HG02981 (cell line): ENCODE measurements around the gene PRKACB.
"Not testable (repeated sequence)": the region's sequence is repeated elsewhere in the genome, so short reads cannot be mapped to it uniquely, and the experiment has no call there.

Experiments used
- ATAC-seq: cut with Tn5 transposase; IDR thresholded peaks from one replicate; pipeline ENCODE4 v1.9.1; 2021; ENCODE audit warnings: mild to moderate bottlenecking, moderate library complexity; ENCODE audit not compliant: unreplicated experiment

The PRKACB gene

DNA sequence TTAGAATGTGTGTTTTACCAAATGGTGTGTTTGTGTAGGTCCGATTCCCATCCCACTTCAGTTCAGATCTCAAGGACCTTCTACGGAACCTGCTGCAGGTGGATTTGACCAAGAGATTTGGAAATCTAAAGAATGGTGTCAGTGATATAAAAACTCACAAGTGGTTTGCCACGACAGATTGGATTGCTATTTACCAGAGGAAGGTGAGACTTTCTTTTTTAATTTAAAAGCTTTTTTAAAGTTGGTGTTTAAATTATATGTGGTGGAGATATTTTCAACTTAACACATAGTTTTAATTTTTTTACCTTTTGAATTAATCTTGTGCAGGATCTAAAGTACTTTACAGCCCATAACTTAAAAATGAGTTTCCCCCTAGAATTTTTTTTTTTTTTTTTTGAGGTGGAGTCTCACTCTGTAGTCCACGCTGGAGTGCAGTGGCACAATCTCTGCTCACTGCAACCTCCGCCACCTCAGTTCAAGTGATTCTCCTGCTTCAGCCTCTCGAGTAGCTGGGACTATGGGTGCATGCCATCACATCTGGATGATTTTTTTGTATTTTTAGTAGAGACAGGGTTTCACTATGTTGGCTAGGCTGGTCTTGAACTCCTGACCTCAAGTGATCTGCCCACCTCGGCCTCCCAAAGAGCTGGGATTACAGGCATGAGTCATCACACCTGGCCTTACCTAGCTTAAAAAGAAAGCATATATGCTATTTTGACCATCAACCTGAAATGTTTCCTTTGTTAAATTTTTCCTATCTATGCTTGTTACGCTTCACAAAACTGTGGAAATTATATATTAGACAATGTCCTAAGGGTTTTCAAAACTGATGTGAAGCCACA, 70.3 kb downstream of the PRKACB start:
- no peak for ATAC-seq

DNA sequence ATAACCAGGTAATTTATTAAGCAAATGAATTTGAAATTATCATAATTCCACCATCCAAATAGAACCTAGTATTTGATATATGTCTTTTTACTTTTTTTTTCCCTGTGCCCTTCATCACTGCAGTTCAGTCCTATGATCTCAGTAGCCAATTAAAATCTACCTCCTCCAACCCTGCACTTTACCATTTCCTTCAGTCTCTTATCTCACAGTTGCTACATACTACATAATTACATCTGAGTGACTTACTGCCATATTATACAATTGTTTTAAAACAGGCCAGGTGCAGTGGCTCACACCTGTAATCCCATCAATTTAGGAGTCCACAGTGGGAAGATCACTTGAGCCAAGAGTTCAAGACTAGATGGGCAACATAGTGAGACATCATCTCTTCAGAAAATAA, 73.2 kb downstream of the PRKACB start:
- no peak for ATAC-seq

DNA sequence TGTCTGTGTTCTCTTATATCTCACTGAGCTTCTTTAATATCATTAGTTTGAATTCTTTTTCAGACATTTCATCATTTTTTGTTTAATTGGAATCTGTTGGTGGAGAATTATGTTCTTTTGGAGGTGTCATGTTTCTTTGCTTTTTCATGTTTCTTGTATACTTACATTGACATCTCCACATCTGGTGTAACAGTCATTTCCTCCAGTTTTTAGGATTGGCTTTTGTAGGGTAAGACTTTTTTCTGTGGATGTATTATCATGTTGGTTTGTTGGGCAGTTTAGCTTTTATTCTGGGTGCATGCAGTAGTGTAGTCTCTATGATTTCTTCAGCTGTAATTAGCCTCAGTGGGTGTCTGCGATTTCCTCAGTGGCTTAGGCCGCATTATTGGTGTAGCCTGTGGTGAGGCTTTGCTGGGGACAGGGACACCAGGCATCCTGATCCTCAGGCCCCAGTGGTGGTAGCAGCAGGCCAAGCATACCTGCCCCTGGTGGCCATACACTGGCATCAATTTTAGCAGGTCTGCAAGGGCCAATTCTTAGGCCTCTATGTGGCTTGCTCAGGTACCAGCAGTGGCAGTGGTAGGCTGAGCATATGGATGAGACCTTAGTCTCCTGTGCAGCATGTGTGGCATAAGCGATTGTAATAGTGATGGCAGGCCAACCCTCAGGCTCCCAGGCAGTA, 79.8 kb downstream of the PRKACB start:
- no peak for ATAC-seq

DNA sequence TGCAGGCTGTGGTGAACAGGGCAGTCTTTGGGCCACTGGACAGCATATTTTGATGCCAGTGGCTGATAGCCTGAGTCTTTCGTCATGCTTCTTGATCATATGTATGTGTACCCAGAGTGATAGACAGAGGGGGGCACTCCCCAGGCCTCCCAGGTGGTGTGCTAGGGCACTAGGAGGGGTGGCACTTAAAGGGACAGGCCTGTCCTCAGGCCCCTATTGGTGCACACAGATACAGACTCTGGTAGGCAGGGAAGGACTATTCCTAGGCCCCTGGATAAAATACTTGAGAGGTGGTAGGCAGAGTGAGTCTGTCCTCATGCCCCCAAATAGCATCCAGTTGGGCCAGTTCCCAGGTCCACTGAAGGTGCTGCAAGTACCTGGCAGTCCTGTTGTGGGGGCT, 80.8 kb downstream of the PRKACB start:
- no peak for ATAC-seq

DNA sequence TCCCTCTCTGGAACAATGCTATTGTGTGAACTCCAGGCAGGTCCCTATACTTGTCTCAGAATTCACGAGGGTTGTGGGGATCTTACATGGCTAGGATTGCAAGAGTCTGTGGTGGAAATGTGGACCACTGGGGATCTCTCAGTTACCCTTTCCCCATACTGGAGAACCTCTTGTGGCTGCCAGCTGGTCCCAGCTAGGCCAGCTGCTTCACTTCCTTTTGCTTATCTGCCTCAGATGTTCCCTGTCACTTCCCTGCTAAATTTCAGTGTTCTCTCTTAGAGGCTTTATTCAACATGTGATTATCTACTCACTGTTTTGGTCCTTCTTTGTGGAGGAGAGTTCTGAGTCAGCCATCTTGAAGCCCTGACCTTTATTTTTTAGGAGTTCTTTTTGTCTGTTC, 81.6 kb downstream of the PRKACB start:
- no peak for ATAC-seq

DNA sequence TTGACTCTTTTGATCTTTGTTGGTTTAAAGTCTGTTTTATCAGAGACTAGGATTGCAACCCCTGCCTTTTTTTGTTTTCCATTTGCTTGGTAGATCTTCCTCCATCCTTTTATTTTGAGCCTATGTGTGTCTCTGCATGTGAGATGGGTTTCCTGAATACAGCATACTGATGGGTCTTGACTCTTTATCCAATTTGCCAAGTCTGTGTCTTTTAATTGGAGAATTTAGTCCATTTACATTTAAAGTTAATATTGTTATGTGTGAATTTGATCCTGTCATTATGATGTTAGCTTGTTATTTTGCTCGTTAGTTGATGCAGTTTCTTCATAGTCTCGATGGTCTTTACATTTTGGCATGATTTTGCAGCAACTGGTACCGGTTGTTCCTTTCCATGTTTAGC, 88.6 kb downstream of the PRKACB start:
- not testable (repeated sequence) for ATAC-seq

DNA sequence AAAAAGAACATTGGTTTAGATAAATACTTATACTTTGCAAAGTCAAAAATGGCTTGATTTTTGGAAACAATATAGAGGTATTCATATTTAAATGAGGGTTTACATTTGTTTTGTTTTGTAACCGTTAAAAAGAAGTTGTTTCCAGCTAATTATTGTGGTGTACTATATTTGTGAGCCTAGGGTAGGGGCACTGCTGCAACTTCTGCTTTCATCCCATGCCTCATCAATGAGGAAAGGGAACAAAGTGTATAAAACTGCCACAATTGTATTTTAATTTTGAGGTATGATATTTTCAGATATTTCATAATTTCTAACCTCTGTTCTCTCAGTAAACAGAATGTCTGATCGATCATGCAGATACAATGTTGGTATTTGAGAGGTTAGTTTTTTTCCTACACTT, 92.2 kb downstream of the PRKACB start:
- no peak for ATAC-seq

DNA sequence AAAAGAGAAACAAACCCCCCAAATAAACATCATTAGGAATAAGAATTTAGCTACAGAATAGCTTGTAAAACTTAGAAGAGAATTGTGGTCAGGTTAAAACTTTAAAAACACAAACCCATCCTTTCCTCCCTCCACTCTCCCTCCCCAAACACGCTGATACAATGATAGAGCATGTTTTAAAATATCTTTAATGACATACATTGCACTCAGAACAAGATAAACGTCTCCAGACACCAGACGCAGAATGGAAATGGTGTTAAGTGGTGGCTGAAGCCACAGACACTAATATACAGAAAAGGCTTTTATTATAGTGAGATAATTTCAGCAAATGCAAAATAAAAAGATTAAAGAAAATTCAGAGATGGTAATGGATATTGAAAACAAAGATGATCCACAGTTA, 98.6 kb downstream of the PRKACB start:
- no peak for ATAC-seq

DNA sequence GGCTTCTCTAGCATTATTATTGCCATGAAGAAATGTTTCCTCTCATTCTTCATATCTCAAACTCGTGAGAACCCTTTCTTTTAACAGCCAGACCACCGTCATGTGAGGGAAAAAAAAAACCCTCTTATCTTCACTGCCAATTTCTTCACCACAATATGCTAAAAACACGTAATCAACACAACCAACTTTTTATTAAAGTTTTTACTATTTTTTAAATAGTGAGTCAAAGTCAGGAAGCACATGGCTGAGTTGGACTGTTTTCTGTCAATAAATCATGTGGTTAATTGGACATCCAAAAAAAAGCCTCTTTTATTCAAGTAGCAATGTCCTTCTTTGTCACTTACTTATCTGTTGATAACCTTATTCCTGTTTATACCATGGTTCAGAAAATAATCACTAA, 101.5 kb downstream of the PRKACB start:
- ATAC-seq = no peak

DNA sequence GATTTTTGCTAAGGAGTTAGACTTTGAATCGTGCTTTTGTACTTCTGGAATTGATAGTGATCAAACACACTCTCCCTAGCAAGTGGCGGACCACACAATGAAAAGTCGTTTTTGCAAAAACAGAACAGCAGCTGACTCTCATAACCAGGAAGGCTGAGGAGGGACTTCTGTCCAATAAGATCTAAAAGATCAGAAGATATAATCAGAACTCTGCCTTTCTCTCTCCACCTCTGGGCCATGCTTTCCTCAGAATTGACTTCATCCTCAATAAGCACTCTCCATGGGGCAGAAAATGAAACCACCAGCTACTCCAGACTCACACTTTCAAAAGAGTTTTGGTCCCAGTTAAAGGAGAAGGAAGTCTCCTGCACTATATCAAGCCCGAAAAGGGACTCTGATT, 102.1 kb downstream of the PRKACB start:
- no peak for ATAC-seq

DNA sequence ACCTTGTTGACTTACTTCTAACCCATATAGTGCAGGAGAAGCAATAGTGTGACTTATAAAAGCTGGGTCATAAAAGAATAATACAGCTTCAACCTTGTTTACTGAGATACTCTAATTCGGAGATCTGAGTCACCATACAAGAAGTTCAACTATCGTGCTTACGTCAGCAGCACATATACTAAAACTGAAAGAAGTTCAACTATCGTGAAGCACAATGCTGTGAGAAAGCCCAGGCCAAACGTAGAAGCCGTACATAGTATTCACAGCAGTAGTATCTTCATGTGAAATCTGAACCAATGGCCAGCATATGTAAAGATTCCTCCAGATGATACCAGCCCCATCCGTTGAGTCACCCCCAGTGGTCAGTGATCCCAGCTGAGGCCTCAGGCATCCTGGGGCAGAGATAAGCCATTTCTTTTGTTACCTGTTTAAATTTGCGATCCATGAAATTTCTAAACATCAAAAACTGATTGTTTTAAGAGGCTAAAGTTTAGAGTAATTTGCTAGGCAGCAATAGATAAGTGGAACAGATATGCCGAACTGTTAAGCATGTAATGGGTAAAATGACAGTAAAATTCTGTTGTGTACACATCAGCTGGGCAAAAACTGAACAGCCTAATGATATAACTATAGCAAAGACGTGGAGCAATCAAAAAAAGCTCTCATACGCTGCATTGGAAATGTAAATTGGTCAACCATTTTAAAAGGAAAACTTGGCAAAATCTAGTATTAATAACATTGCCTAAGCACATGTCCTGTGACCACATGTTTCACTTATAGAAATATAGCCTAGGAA, 103.6 kb downstream of the PRKACB start:
- ATAC-seq = no peak

DNA sequence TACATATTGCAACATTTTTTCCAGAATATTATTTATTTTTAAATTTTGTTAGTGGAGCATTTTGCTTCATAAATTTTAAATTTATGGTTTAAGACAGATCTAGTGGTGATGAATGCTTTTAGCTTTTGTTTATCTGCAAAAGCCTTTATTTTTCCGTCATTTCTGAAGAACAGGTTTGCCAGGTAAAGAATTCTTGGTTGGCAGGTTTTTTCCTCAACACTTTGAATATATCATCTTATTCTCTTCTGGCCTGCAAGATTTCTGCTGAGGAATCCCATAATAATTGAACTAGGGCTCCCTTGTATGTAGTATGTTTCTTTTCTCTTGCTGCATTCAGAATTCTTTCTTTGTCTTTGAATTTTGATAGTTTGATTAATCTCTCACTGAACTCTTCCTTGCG, 106.6 kb downstream of the PRKACB start:
- no peak for ATAC-seq

DNA sequence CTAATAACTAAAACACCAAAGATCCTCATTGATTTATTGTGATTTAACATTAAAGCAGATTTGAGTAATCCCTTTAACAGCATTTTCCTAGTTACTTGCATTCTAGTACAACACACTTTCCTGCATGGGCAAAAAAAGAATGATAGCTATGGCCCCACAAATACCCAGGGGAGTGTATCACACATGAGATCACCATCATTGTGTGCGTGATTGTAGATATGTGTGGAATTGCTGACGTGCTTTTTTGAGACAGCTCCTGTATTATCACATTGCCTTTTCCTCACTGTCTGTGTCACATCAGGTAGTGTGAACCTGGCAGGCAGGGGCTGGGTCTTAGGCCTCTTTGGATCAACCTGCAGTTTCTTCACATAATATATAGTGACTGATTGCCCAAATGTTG, 109.0 kb downstream of the PRKACB start:
- no peak for ATAC-seq

DNA sequence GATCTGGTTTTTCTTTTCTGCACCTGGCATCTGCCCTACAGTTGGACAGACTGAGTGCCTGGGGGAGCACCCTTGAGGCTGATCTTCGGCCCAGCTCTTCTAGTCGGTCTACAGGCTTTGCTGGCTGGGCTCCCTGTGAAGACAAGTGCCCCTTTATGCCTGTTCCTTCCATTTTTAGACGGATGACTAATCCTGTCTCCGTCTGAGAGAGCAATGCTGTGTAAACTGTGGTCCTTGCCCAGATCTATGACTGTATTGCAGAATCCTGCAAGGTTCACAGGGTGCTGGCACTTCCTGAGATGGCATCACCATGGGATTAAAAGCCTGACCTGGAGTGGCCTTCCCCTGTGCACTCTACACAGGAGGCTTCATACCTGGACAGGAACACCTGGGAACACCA, 109.8 kb downstream of the PRKACB start:
- ATAC-seq = no peak

DNA sequence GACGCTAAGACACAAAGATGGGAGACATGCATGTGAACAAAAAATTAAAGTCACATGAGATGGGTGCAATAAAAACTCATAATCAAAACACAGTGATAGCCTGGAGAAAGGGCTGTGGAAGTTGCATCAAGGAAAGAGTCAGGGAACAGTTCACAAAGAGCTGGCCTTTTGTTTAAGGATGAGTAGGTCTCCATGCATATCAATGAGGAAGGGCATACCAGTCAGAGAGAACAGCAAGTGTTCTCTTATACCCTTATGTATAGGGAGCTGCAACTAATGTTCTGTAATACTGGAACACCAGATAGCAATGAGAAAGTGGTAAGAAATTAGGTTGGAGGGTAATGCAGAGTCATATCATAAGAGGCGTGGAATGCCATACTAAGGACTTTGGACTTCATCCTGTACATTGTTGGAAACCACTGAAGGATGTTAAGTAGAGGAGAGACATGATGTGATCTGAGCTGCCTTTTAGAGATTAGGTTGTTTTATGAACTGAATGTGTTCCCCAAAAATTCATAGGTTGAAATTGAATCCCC, 110.7 kb downstream of the PRKACB start:
- ATAC-seq = no peak

DNA sequence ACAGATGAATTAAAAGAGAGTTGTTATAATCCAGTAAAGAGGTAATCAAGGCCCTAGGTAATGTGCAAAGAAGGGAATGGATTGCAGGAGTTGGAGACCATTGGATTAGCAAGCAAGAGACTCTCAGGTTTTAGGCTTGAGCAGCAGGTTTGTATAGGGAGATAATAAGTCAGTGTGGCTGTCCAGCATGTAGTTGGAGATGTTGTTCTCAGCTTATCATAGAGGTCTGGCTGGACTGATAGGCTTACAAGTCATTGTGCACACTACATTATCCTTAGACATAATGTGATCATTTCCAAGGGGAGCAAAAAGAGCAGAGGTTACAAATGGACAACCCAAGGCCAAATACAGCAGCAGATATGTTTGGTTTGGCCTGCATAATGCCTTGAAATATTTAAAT, 111.5 kb downstream of the PRKACB start:
- ATAC-seq = no peak

DNA sequence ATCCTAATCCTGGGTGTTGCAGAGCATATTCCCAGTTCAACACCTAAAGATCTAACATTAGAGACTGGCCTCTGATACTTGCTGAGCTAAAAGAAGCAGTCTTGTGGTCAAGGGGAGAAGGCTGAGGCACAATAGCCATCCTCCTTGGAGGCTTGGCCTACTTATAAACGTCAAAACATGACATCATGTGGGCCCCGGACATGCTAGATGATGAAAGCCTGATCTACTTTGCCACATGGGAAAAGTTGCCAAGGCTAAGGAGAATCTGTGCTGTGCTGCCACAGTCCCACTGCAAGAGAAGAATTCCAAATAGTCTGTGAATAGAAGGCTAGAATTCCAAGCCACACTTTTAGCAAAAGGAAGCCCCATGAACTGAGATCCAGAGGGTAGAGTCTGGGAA, 113.5 kb downstream of the PRKACB start:
- no peak for ATAC-seq

DNA sequence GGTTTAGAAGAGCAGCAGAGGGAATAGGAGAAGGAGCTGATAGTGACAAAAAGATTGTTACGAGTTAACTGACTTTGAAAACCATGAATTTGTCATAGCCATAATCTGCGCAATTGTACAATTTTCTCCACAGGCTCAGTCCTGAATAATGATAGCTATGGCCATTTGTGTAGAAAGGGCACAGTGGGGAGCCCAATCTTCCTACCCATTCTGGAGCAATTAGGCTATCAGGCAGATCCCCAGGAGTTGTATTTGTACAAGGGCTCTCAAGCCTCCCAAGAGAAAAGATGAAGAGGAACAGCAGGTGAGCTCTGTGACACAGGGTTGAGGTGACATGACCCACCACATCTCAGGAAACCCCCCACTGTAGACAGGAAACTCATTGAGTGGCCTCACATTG, 115.3 kb downstream of the PRKACB start:
- no peak for ATAC-seq

DNA sequence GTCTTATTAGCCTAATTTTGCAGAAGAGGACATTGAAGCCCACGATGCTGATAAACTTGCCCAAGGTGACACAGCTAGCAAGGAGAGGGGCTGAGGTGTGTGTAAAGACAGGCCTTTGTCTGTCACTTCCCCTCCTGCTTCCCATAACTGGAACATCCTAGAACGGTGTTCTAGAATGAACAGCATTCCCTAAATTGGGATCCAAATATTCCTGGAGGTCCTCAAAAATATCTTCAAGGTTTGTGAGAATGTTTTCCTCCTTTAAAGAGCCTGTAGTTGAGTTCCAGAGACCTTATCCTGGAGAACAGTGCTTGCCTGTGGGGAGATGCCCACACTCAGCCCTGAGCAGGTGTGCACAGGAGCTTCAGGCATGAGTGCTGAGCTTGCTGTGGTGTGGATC, 115.9 kb downstream of the PRKACB start:
- no peak for ATAC-seq

DNA sequence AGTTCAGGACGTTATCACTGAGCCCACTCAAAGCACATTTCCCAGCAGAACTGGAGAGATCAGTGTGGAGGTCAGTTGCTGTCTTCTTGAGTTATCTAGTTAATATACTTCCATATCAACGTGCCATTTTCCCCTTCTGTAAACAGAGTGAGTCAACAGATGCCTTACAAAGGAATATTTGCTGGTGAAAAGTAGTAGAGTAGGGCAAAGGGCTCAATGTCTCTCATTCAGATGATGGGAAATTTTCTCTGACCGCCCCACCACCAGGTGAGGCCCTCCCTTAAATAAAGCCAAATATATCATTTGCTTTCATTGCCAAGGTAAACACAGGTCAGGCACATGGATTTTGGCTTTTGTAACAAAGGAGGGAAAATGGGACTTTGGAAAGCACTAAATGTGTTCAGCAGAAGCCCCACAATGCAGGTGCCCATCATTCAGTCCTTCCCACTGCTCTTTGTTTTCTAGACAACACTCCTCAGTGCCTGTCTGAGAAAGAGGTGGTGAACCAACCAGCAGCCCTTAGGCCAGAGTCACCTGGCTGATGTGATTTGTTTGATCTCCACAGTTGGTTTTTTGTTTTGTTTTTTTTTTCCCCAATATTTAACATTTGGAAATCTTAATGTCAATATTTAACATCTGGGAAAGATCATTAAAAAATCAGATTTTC, 116.9 kb downstream of the PRKACB start:
- ATAC-seq = no peak

DNA sequence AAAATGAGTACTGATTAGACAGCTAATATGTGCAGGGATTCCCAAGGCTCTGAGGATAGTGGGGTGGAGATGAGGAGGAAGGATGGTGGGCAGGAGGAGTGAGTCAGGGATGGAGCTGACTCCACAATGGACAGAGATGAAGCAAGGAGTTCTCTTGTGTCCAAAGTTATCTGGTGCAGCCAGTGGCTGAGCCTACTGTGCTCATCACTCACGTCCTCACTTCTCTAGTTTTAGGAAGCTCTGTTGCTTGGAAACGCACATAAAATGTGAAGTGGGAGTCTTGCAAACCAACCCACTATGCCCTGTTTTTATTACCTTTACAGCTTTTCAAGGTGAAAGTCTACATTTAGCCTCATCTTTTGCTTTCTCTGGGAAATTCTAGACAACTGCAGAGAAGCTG, 120.9 kb downstream of the PRKACB start:
- no peak for ATAC-seq
